Gastroesophageal sphincter (tissue), 3 donors: ENCODE data around the gene CFD.

Experiments
- EP300 ChIP-seq: sonication (generic); formaldehyde crosslinking; IDR thresholded peaks from one replicate; pipeline ENCODE4 v1.6.1; 2017; ENCODE audit warnings: antibody characterized with exemption, mild to moderate bottlenecking
- POLR2A ChIP-seq, 2 donors: fragments of 450-650 bp; IDR thresholded peaks; one replicate each; pipeline ENCODE4 v1.6.1; 2017; ENCODE audit warnings: antibody characterized with exemption in 2 of 2, mild to moderate bottlenecking in 2 of 2, moderate library complexity in 1 of 2
- TF ChIP-seq, protein P1 (sequence below), 4 experiments: fragments of 200-600 bp in 2 of 4; fragments of 450-650 bp in 2 of 4; sonication (generic) in 1 of 4; IDR thresholded peaks; one replicate each; pipeline ENCODE4 v1.5.1; 2017 to 2019; ENCODE audit warnings: antibody characterized with exemption in 4 of 4, mild to moderate bottlenecking in 2 of 4, moderate library complexity in 2 of 4

DNA sequence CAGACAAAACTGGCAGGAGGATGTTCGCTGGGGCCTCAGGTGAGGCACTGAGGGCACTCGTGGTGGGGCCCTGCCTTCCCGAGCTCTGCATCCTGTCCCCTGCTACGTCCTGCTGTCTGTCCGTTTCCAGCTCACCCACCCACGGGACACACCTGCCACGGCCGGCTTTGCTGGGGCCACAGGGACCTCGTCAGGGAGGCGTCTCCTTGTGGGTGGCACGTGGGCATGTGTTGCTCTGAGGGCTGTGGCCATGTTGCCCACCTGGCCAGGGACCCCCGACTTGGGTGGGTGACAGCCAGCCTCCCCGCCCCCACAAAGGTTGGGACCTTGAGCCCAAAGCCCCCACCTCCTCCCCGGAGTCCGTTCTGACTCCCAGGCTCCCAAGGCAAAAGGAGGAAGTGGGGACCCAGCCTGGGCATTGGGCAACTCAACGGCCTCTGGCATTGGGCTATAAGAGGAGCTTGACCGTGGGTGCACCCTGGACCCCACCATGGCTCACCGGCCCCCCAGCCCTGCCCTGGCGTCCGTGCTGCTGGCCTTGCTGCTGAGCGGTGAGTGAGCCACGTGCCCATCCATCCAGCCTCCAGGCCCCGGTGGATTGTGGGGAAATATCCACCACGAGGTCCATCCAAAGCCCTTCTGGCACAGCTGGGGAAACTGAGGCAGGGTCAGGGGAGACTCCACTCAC, 18.8 kb upstream of the CFD start, which contains the start of gene PRTN3:
- TF ChIP-seq, protein P1, sequence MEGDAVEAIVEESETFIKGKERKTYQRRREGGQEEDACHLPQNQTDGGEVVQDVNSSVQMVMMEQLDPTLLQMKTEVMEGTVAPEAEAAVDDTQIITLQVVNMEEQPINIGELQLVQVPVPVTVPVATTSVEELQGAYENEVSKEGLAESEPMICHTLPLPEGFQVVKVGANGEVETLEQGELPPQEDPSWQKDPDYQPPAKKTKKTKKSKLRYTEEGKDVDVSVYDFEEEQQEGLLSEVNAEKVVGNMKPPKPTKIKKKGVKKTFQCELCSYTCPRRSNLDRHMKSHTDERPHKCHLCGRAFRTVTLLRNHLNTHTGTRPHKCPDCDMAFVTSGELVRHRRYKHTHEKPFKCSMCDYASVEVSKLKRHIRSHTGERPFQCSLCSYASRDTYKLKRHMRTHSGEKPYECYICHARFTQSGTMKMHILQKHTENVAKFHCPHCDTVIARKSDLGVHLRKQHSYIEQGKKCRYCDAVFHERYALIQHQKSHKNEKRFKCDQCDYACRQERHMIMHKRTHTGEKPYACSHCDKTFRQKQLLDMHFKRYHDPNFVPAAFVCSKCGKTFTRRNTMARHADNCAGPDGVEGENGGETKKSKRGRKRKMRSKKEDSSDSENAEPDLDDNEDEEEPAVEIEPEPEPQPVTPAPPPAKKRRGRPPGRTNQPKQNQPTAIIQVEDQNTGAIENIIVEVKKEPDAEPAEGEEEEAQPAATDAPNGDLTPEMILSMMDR (IDR thresholded peaks at IDR 0.05) = no peak
- TF ChIP-seq POLR2A (IDR thresholded peaks at IDR 0.05) (no peak), EP300 (no peak)
